DMS79 (cell line): ENCODE measurements around the gene ITGAE.

ENCODE experiments used
- DNase-seq: peaks from one replicate; lab custom pipeline; 2025; lab: John Stamatoyannopoulos, UW

ITGAE gene

DNA sequence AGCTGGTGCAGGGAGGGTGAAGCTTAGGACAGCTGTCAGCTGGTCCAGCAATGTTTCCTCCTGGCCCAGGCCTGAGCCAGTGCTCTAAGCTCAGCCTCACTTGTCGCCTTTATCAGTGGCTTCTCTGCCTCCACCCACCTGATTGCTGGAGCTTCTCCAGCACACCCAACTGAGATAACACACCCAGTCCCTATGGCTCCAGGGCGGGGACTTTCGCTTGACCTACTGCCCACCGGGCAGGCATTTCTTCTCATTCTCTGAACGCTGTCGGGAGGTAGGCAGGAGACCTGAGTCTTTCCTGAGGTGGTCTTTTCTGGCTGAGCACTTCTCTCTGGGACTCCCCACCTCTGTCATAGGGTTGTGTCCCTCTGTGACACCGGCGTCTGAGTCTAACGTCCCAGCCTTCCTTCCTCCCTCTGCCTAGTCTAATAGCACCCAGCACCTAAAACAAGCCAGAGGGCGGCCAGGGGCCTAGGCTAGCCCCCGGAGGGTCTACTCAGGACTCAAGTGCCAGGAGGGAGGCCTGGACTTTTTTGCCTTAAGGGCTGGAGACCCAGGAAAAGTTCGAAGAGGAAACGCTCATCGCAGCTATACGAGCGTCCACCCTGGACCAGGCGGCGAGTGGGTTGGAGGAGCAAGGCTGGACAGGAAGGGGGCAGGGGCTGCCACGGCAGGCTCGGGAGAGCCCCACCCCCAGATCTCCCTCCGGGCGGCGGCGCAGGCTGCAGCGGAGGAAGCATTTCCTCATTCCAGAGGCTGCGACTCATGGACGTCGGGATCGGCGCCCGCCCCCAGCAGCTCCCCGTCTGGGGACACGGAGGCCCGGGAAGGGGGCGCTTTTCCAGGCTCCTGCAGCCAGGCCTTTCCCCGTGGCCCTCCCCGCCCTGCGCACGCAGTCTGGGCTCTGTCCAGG lies 133.4 kb downstream of the ITGAE start:
- DNase-seq, result peak; percentile 62

DNA sequence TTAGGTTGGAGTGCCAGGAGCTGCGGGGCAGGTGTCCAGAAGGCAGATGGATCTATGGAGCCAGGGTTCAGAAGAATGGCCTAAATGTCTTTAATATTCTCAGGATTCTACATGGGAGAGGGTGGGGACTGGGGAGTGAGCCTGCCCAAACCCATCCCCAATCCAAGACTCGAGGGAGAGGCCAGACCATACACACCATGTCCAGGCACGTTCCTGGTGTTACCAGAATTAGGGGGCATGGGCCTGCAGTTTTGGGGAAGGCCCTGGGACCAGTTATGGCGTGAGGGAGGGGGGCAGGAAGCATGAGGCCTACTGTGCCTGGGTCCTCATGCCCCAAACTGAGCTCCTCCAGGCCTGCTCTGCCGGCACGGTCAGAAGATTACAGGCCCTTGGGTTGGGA lies 134.5 kb downstream of the ITGAE start:
- DNase-seq, result no peak

DNA sequence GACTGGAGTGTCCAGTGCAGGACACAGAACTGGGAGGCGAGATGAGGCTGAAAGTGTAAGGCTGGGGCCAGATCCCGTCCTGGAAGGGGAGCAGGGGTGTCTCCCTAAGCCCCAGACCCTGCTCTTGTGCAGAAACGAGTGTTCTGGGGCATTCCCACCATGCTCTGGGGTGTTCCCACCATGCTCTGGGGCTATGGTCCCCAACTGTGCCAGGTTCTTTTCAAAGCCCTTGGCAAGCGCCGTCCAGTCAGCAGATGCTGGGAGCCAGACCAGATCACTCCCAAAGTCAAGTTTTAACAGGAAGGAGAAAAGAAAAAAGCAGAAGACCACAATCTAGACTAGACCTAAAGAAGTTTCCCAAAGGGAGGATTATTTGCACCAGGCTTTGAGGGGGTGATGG lies 135.2 kb downstream of the ITGAE start:
- no peak for DNase-seq
